Body of pancreas (tissue), 4 donors: Measurements from ENCODE around the gene KRI1.

Source experiments
- POLR2A ChIP-seq, 3 donors: fragments of 450-650 bp; IDR thresholded peaks; one replicate each; pipeline ENCODE4 v1.6.1; 2016; ENCODE audit warnings: antibody characterized with exemption in 3 of 3, mild to moderate bottlenecking in 2 of 3
- TF ChIP-seq, protein P1 (sequence below), 7 experiments: fragments of 450-650 bp in 4 of 7; fragments of 200-600 bp in 3 of 7; sonication (generic) in 3 of 7; IDR thresholded peaks; one replicate each; pipeline ENCODE4 v1.5.1; 2016 to 2019; ENCODE audit warnings: antibody characterized with exemption in 7 of 7

DNA sequence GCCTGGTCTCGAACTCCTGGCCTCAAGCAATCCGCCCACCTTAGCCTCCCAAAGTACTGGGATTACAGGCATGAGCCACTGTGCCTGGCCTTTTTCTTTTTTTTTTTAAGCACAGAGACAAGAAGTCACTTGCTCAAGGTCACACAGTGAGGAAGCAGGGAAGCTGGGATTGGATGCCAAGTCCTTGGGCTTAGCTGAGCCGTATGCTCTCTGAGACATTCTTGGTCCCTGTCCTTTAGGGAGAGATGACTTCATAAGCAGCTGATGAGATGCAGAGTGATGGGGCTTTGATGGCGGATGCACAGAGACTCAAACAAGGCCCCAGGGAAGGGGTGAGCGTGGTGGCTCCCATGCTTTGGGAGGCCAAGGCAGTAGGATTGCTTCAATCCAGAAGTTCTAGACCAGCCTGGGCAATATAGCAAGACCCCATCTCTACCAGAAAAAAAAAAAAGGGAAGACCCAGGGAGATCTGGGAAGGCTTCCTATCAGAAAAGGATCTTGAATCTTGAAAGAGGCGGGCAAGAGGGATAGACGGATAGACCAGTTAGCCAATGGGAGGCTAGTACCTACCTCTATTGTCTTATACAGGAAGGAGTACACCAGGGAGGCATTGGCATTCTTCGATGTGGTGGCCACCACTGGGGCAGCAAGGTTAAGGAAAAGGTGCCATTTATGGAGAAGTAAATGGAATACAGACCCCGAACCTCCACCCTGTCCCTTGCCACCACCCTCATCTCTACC is 17.4 kb upstream of the KRI1 start:
- TF ChIP-seq, protein P1, sequence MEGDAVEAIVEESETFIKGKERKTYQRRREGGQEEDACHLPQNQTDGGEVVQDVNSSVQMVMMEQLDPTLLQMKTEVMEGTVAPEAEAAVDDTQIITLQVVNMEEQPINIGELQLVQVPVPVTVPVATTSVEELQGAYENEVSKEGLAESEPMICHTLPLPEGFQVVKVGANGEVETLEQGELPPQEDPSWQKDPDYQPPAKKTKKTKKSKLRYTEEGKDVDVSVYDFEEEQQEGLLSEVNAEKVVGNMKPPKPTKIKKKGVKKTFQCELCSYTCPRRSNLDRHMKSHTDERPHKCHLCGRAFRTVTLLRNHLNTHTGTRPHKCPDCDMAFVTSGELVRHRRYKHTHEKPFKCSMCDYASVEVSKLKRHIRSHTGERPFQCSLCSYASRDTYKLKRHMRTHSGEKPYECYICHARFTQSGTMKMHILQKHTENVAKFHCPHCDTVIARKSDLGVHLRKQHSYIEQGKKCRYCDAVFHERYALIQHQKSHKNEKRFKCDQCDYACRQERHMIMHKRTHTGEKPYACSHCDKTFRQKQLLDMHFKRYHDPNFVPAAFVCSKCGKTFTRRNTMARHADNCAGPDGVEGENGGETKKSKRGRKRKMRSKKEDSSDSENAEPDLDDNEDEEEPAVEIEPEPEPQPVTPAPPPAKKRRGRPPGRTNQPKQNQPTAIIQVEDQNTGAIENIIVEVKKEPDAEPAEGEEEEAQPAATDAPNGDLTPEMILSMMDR (IDR thresholded peaks at IDR 0.05): no peak
- no peak for TF ChIP-seq POLR2A (IDR thresholded peaks at IDR 0.05)
